Spleen (tissue), 7 donors: Measurements from ENCODE around the gene REXO5.

Source experiments
- POLR2A ChIP-seq, 3 donors: fragments of 450-650 bp; IDR thresholded peaks; one replicate each; pipeline ENCODE4 v1.5.1; 2017; ENCODE audit warnings: antibody characterized with exemption in 3 of 3, mild to moderate bottlenecking in 1 of 3
- POLR2AphosphoS5 ChIP-seq, 3 donors: sonication (generic); formaldehyde crosslinking; IDR thresholded peaks; one replicate each; pipeline ENCODE4 v1.5.1; 2017; ENCODE audit warnings: antibody characterized with exemption in 3 of 3
- TF ChIP-seq, protein P1 (sequence below), 11 experiments: fragments of 200-600 bp in 7 of 11; fragments of 450-650 bp in 4 of 11; sonication (generic) in 4 of 11; IDR thresholded peaks in 8 of 11; conservative IDR thresholded peaks in 3 of 11; 1 replicate in 7 of 11; 2 replicates in 4 of 11; pipeline versions ENCODE4 v1.4.0 to v1.8.0; 2016 to 2021; ENCODE audit warnings: antibody characterized with exemption in 11 of 11, inconsistent platforms in 4 of 11, mild to moderate bottlenecking in 1 of 11
- donor health status: DM: no; HTN: no; CAD: no; lungs with moderate emphysema.
- donor health status: DM: no; HTN: no; CAD: no.
- donor health status: DM: no; HTN: no; CAD: no.

DNA sequence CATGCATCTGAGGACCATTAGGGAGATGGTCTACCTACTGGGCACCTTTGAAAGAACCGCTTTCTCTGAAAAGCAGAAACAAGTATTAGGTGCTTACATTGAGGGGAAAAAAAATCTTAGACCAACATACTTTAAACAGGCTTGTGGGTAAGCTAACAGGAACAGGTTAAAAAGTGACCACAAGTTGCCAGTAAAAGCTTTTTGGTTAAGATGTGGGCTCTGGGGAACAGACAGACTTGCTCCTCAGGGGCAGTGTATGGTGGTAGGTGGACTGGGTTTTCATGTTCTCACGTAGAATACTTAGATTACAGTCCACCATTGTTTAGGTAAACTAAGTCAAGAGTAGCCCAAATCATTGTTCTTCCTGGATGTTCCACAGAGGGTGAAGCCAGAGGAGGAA, 41.2 kb downstream of the REXO5 start:
- TF ChIP-seq, protein P1, sequence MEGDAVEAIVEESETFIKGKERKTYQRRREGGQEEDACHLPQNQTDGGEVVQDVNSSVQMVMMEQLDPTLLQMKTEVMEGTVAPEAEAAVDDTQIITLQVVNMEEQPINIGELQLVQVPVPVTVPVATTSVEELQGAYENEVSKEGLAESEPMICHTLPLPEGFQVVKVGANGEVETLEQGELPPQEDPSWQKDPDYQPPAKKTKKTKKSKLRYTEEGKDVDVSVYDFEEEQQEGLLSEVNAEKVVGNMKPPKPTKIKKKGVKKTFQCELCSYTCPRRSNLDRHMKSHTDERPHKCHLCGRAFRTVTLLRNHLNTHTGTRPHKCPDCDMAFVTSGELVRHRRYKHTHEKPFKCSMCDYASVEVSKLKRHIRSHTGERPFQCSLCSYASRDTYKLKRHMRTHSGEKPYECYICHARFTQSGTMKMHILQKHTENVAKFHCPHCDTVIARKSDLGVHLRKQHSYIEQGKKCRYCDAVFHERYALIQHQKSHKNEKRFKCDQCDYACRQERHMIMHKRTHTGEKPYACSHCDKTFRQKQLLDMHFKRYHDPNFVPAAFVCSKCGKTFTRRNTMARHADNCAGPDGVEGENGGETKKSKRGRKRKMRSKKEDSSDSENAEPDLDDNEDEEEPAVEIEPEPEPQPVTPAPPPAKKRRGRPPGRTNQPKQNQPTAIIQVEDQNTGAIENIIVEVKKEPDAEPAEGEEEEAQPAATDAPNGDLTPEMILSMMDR (IDR thresholded peaks at IDR 0.05 in 8 of 11, conservative IDR thresholded peaks at IDR 0.05 in 3 of 11) = no peak
- TF ChIP-seq POLR2A (IDR thresholded peaks at IDR 0.05) (no peak), POLR2AphosphoS5 (IDR thresholded peaks at IDR 0.05) (no peak)
